Esophagus muscularis mucosa (tissue), 4 donors: ENCODE measurements around the gene ACOXL.

Experiments used
- CTCF ChIP-seq, 3 experiments: fragments of 200-600 bp in 2 of 3; fragments of 450-650 bp in 1 of 3; sonication (generic) in 2 of 3; IDR thresholded peaks; one replicate each; pipeline ENCODE4 v1.5.1; 2017 to 2019; ENCODE audit warnings: antibody characterized with exemption in 3 of 3, mild to moderate bottlenecking in 2 of 3, moderate library complexity in 1 of 3
- EP300 ChIP-seq: sonication (generic); formaldehyde crosslinking; IDR thresholded peaks from one replicate; pipeline ENCODE4 v1.6.1; 2017; ENCODE audit warnings: antibody characterized with exemption
- POLR2A ChIP-seq: fragments of 450-650 bp; IDR thresholded peaks from one replicate; pipeline ENCODE4 v1.6.1; 2017; ENCODE audit warnings: antibody characterized with exemption, moderate library complexity, mild to moderate bottlenecking, low read depth

- TF ChIP-seq POLR2A (no peak), CTCF (IDR thresholded peaks at IDR 0.05) (no peak), EP300 (no peak)
Observed at GRCh38 chr2:110925479-110925878, 193.1 kb downstream of the ACOXL start.
